Measurements from ENCODE around the gene FBL.

DNA sequence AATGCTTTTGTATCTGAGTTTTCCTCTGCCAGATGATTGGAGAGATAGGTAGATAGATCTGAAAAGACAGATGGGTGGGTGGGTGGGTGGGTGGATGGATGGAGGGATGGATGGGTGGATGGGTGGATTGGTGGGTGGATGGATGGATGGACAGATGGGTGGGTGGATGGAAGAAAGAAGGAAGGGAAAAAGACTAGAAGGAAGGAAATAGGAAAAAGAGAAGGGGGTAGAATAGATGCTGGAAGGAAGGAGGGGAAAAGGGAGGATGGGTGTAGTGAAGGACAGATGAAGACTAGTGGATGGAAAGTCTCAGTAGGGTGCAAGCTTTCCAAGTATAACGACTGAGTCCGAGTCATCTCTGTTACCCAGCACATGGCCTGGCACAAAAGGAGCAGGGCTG lies 19.0 kb upstream of the FBL start:
- TF ChIP-seq, protein P1, sequence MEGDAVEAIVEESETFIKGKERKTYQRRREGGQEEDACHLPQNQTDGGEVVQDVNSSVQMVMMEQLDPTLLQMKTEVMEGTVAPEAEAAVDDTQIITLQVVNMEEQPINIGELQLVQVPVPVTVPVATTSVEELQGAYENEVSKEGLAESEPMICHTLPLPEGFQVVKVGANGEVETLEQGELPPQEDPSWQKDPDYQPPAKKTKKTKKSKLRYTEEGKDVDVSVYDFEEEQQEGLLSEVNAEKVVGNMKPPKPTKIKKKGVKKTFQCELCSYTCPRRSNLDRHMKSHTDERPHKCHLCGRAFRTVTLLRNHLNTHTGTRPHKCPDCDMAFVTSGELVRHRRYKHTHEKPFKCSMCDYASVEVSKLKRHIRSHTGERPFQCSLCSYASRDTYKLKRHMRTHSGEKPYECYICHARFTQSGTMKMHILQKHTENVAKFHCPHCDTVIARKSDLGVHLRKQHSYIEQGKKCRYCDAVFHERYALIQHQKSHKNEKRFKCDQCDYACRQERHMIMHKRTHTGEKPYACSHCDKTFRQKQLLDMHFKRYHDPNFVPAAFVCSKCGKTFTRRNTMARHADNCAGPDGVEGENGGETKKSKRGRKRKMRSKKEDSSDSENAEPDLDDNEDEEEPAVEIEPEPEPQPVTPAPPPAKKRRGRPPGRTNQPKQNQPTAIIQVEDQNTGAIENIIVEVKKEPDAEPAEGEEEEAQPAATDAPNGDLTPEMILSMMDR (conservative IDR thresholded peaks at IDR 0.05; ENCODE audit: low read length), result no peak
- TF ChIP-seq EZH2phosphoT487 (IDR thresholded peaks at IDR 0.05; ENCODE audit: borderline replicate concordance, low read depth, low read length), result no peak
